ENCODE data around the gene NUAK2.
A peak's percentile ranks its signal among the peaks of the same experiment; 100 is the strongest.

- TF ChIP-seq CTCF (IDR thresholded peaks at IDR 0.05; ENCODE audit: control extremely low read depth in 1 of 3, insufficient read depth in 1 of 3, low read depth in 1 of 3, low read length in 3 of 3) (peak; percentile 50 to 64 (median 59)), TEAD4 (IDR thresholded peaks at IDR 0.05; ENCODE audit: low read depth, low read length) (no peak)
Observed at GRCh38 chr1:205343431-205344065, 22.0 kb upstream of the NUAK2 start.
